Naive thymus-derived CD8-positive, alpha-beta T cell (primary cell): ENCODE results near the gene WNT1. TPM values are rescaled to one million over a fixed set of nuclear protein-coding genes. Genes with fewer than 3 reads are reported as not detected.

Experiments used
- ATAC-seq, 2 donors: fragments of 150-1000 bp; cut with Tn5 transposase in 1 of 2; sonication (Bioruptor Pico), chemical (Tn5 transposase) in 1 of 2; 1 replicate in 1 of 2; 2 replicates in 1 of 2; pipeline ENCODE4 v1.10.0; 2021; ENCODE audit warnings: mild to moderate bottlenecking in 2 of 2, moderate library complexity in 2 of 2
- POLR2A ChIA-PET: fragments of 350-600 bp; sonication (Branson Sonifier 250); formaldehyde crosslinking; loops from one replicate; lab custom pipeline; 2021; ENCODE audit warnings: antibody characterized with exemption; lab: Charles Lee
- DNase-seq, 10 donors: peaks; one replicate each; pipeline versions ENCODE4 v3.0.0 to v3.0.0-alpha.2; 2020 to 2022
- H3K27ac Mint-ChIP-seq, 10 donors: one replicate each; pipeline ENCODE4 v1.8.0; 2020 to 2022; ENCODE audit warnings: mild to moderate bottlenecking in 10 of 10, mixed read lengths in 10 of 10, moderate library complexity in 4 of 10, inconsistent platforms in 1 of 10
- H3K27me3 Mint-ChIP-seq, 5 donors: one replicate each; pipeline ENCODE4 v1.8.0; 2021 to 2022; ENCODE audit warnings: mixed read lengths in 5 of 5
- H3K36me3 Mint-ChIP-seq, 3 donors: one replicate each; pipeline ENCODE4 v1.8.0; 2020 to 2022; ENCODE audit warnings: mixed read lengths in 3 of 3, mild to moderate bottlenecking in 2 of 3, inconsistent platforms in 1 of 3
- H3K4me1 Mint-ChIP-seq, 4 donors: one replicate each; pipeline ENCODE4 v1.8.0; 2021 to 2022; ENCODE audit warnings: mixed read lengths in 4 of 4
- H3K4me3 Mint-ChIP-seq, 10 donors: one replicate each; pipeline ENCODE4 v1.8.0; 2020 to 2022; ENCODE audit warnings: mild to moderate bottlenecking in 10 of 10, mixed read lengths in 10 of 10, moderate library complexity in 6 of 10, inconsistent platforms in 1 of 10
- H3K9me3 Mint-ChIP-seq, 9 donors: one replicate each; pipeline ENCODE4 v1.8.0; 2020 to 2022; ENCODE audit warnings: mixed read lengths in 9 of 9, mild to moderate bottlenecking in 3 of 9, inconsistent platforms in 1 of 9, moderate library complexity in 1 of 9
- polyA plus RNA-seq, 3 donors: library from polyadenylated mRNA; unstranded; fragments of 300-500 nt; fragmentation: Illumina TruSeq; gene quantifications; one replicate each; pipeline ENCODE4 v1.2.3, GENCODE V29; 2021
- total RNA-seq, 8 experiments: library from RNA in 2 of 8; stranded (reverse) in 2 of 8; gene quantifications; one replicate each; pipeline ENCODE4 v1.2.3 and lab custom pipeline; 2021 to 2026

Gene WNT1
- total and polyA plus RNA-seq, 5 experiments from 2014 or later = 0.23 to 1.2 (median 0.49) TPM

DNA sequence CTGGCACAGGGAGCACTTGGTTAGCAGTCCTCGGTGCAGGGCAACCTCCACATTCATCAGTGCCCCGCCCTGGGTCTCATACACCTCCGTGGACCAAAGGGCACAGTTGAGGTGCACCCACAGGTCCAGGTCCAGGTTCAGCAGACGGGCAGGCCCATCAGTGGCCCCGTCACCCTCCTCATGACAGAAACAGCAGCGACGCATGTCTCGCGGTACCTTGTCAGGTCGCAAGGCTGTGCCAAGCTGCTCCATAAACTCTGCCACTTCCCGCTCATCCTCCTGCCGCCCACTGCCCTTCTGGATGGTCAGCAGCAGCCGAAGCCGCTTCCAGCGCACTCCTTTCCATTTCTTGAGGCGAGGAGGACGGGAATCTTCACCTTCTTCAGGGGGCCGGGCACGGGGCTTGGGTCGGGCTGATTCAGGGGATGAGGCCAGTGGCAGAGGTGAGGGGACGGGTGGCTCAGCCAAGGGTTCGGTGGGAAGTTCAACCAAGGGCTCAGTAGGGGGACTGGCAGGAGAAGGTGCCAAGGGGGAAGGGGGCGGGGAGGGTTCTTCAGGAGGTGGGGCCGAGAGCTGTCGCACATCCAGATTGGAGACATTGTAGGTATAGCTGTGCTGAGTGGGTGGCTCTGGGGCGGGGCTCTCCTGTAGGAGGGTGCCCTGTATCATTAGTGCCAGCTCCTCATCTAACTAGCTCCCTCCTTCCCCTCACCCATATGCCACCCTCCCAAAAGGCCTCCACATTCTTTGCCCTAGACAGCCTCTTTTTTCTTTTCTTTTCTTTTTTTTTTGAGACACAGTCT, 48.8 kb downstream of the WNT1 start:
- Mint-ChIP-seq H3K27me3 (no peaks in the 10 kb centered on the region), H3K36me3 (peaks cover 0 to 75% (median 7%) of the 10 kb centered on the region in 3 donors), H3K9me3 (no peaks in the 10 kb centered on the region), H3K4me1 (peaks cover 0 to 7% (median 4%) of the 10 kb centered on the region in 4 donors), H3K4me3 (no peak overlapping the region), H3K27ac (peak overlapping the region in 5 of 10 donors; percentile 28 to 90 (median 65))
- DNase-seq (no peak), ATAC-seq (no peak)
- POLR2A ChIA-PET = no interaction called here

DNA sequence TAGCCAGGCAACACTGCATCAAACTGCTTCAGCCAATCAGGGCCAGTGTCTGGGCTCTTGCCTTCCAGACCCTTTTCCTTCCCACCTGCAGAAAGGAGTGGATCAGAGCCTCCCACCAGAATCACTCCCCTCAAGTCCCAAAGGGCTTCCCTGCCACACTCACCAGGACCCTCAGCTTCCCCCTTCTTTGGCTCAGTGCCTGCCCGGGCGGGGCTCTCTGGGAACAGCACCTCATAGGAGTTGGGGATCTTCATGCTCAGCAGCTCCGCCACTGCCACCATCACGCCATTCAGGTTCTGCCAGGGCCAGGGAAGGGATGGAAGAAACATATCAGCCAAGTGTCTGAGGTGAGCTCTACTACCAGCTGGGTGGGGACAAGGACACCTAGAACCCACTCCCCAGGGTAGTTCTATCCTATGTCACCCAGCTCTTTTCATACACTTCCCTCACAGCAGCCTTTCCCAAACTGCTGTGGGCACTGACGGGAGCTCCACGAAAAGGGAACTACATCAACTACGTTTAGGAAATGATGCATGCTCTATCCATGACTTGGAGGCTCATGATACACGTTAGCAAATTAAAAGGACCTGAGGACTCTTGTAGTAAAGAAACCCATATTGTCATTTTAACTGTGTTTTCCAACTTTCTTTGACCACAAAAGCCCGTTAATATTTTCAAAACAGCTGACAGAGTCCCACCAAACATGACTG, 49.9 kb downstream of the WNT1 start:
- no peak for ATAC-seq
- Mint-ChIP-seq H3K27ac (peak overlapping the region in 3 of 10 donors; percentile 55 to 85 (median 59)), H3K9me3 (no peaks in the 10 kb centered on the region), H3K36me3 (peaks cover 0 to 71% (median 4%) of the 10 kb centered on the region in 3 donors), H3K4me3 (no peak overlapping the region), H3K4me1 (peaks cover 0 to 9% (median 4%) of the 10 kb centered on the region in 4 donors), H3K27me3 (no peaks in the 10 kb centered on the region)
- no peak for DNase-seq
- POLR2A ChIA-PET = interaction anchor here (1.4 kb wide), 1 partner anchor 13 kb away, joined by 3 read pairs; no protein-coding TSS in a partner anchor

DNA sequence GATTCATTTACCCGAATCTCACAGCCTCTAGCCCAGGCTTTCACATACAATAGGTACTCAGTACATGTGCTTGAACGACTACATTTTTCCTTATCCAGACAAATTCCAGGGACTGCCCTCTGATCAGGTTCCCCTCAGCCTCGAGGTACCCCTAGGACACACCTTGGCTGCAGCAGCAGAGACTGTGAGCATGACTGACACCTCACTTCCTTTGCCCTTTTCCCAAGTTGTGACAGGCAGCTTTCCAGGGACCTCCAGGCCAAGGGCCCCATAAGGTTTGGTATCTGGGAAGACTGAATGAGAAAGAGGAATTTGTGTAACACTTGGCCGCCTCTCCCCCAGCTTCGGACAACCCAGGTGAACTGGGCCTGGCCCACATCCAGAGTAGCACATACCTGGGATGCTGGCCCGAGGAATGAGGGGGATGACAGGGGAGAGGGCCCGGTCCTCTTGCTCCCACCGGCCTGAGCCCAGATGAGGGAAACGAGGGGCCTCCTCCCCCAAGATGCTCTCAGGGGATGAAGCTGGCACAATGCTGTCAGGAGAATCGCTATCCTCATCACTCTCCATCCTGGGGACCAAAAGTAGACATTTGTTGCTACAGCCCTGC, 50.6 kb downstream of the WNT1 start:
- Mint-ChIP-seq H3K27me3 (no peaks in the 10 kb centered on the region), H3K9me3 (no peaks in the 10 kb centered on the region), H3K4me3 (no peak overlapping the region), H3K27ac (peak overlapping the region in 4 of 10 donors; percentile 53 to 67 (median 60)), H3K36me3 (peaks cover 0 to 71% (median 4%) of the 10 kb centered on the region in 3 donors), H3K4me1 (peaks cover 0 to 9% (median 4%) of the 10 kb centered on the region in 4 donors)
- POLR2A ChIA-PET = interaction anchor here (0.6 to 1.5 kb wide), 3 partner anchors 7 to 15 kb away, joined by 3 to 6 read pairs (median 3); no protein-coding TSS in a partner anchor
- ATAC-seq (no peak), DNase-seq (no peak)

DNA sequence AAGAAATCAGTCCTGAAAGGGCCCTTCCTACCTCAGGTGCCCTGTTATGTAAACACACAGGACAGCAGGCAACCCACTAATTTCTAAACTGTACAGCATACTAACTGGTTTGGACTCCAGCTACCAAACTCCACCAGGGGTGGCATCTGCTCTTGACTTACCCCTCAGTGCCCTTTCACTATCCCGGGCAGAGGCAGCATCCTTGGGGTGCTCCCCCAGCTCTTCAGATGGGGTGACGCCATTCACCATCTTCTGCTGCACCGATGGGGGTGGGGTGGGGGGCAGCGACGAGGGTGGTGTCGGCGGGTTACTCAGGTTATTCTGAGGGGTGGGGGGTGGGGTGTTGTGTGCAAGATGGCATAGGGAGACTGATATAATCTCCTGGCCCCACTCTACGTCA, 52.0 kb downstream of the WNT1 start:
- peaks cover 0 to 71% (median 4%) of the 10 kb centered on the region in 3 donors for H3K36me3 Mint-ChIP-seq
- ATAC-seq = no peak
- H3K27me3 Mint-ChIP-seq = no peaks in the 10 kb centered on the region
- peaks cover 0 to 9% (median 2%) of the 10 kb centered on the region in 4 donors for H3K4me1 Mint-ChIP-seq
- POLR2A ChIA-PET = interaction anchor here (1.5 kb wide), 1 partner anchor 14 kb away, joined by 6 read pairs; no protein-coding TSS in a partner anchor
- H3K9me3 Mint-ChIP-seq = no peaks in the 10 kb centered on the region
- H3K4me3 Mint-ChIP-seq = no peak overlapping the region
- no peak for DNase-seq
- peak overlapping the region in 5 of 10 donors; percentile 22 to 75 (median 47) for H3K27ac Mint-ChIP-seq

DNA sequence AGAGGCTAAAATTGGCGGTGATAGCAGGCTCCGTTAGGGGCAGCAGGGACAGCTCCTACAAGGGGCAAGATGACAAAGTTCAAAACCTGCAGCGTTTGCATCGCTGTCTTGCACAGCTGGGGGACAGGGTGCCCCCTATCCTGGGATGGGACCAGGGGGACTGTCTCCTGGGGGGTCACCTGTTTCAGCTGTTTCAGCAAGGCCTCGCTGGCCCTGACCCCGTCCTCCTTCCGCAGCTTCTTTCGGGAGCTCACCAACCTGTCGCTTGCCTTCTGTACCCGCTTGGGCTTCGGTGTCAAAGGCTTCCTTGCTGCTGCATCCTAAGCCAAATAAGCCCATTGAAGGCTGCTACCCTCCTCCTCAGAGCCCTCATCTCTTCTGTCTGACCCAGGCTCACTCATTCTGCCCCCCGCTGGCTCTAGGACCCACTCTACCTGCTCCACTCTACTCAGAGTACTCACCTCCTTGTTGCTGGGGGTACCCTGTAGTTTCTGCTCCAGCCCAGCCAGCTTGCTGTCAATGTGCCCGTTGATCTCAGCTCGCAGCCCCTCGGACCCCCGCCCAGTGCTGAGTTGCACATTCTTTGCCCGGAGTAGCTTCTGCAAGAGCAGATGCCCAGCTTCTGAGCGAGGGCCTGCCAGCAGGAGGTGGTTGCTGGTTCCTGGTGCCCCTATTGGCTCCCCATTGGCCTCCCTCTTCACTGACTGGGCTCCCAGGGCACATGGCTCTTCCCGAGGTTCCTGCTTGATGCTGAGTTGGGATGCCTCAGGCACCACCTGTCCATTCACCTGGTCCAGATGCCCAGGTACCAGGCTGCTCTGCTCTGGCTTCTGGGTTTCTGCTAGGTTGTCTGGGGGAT, 52.8 kb downstream of the WNT1 start:
- Mint-ChIP-seq H3K27me3 (no peaks in the 10 kb centered on the region), H3K4me1 (peaks cover 0 to 9% (median 2%) of the 10 kb centered on the region in 4 donors), H3K9me3 (no peaks in the 10 kb centered on the region), H3K36me3 (peaks cover 0 to 73% (median 4%) of the 10 kb centered on the region in 3 donors), H3K27ac (peak overlapping the region in 5 of 10 donors; percentile 7 to 83 (median 40)), H3K4me3 (no peak overlapping the region)
- ATAC-seq (no peak), DNase-seq (no peak)
- POLR2A ChIA-PET = interaction anchor here (1.0 to 1.4 kb wide), 3 partner anchors 9 to 10 kb away, joined by 3 to 6 read pairs (median 3); no protein-coding TSS in a partner anchor

DNA sequence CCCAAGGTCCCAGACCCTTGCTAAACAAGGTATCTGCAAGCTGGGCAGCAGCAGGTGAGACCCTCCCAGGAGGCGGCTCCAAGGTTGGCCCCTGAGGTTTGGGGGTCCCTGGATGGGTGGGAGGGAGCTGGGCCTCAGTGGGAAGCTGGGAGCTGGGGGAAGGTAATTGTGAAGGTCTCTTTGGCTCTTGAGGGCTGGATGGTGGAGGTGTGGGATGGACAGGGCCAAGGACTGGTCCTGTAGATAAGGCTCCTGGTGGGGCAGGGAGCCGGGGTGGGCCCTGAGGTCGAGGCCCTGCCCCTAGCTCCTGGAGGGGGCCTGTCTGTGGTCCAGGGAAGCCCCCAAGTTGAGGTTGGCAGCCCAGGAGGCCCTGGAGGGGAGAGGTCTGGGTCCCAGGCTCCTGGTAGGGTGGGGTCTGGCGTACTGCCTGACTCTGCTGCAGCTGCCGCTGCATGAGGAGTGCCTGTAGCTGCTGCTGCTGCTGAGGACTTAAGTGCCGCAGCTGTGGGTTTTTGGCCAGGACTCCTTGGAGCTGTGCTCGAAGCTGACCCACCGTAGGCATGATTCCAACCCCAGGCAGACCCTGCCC, 53.5 kb downstream of the WNT1 start:
- Mint-ChIP-seq H3K36me3 (peaks cover 0 to 70% (median 6%) of the 10 kb centered on the region in 3 donors), H3K4me3 (no peak overlapping the region), H3K4me1 (peaks cover 0 to 9% (median 2%) of the 10 kb centered on the region in 4 donors), H3K27me3 (no peaks in the 10 kb centered on the region), H3K27ac (peak overlapping the region in 3 of 10 donors; percentile 7 to 63 (median 40)), H3K9me3 (no peaks in the 10 kb centered on the region)
- POLR2A ChIA-PET = interaction anchor here (1.0 to 1.4 kb wide), 3 partner anchors 9 to 11 kb away, joined by 3 to 6 read pairs (median 3); no protein-coding TSS in a partner anchor
- ATAC-seq (no peak), DNase-seq (no peak)

Other genes with a start within 250 kb of the WNT1 start
- gene ADCY6, start 189.2 kb upstream of the WNT1 start, total RNA-seq = not detected
- gene ADCY6, start 189.2 kb upstream of the WNT1 start, polyA plus RNA-seq = not detected
- gene CACNB3, start 159.8 kb upstream of the WNT1 start, total RNA-seq = 1 to 10 TPM; 3.2 to 3.3 TPM
- gene CACNB3, start 159.8 kb upstream of the WNT1 start, polyA plus RNA-seq = under 1 TPM; 0.19 to 0.52 (median 0.19) TPM
- gene DDX23, start 126.2 kb upstream of the WNT1 start, total RNA-seq = 100 to 1,000 TPM; 159 to 171 TPM
- 10 to 100 TPM; 27.6 to 52.2 (median 33.8) TPM for gene DDX23, start 126.2 kb upstream of the WNT1 start, polyA plus RNA-seq
- gene RND1, start 112.5 kb upstream of the WNT1 start, total RNA-seq = 1 to 10 TPM; 3.7 to 3.9 TPM
- gene RND1, start 112.5 kb upstream of the WNT1 start, polyA plus RNA-seq = 1 to 10 TPM in 2 of 3 donors, under 1 TPM in 1; 0.15 to 2.1 (median 1.3) TPM
- gene FKBP11, start 52.8 kb upstream of the WNT1 start, total RNA-seq = 10 to 100 TPM; 49.2 to 49.3 TPM
- 100 to 1,000 TPM; 127 to 151 (median 131) TPM for gene FKBP11, start 52.8 kb upstream of the WNT1 start, polyA plus RNA-seq
- gene ARF3, start 20.8 kb upstream of the WNT1 start, total RNA-seq = 10 to 100 TPM; 55.3 to 57.3 TPM
- gene ARF3, start 20.8 kb upstream of the WNT1 start, polyA plus RNA-seq = 10 to 100 TPM; 19.5 to 24.4 (median 21.8) TPM
- gene WNT10B, start 6.6 kb upstream of the WNT1 start, total RNA-seq = 1 to 10 TPM; 3.0 to 3.3 TPM
- gene WNT10B, start 6.6 kb upstream of the WNT1 start, polyA plus RNA-seq = under 1 TPM in 1 of 3 donors, not detected in 2; 0.29 TPM
- under 1 TPM; 0.14 to 0.18 TPM for gene DDN, start 21.1 kb downstream of the WNT1 start, total RNA-seq
- not detected for gene DDN, start 21.1 kb downstream of the WNT1 start, polyA plus RNA-seq
- 10 to 100 TPM; 47.5 to 49.5 TPM for gene PRKAG1, start 40.5 kb downstream of the WNT1 start, total RNA-seq
- gene PRKAG1, start 40.5 kb downstream of the WNT1 start, polyA plus RNA-seq = 10 to 100 TPM; 29.2 to 39.5 (median 33.0) TPM
- 100 to 1,000 TPM; 130 to 134 TPM for gene KMT2D, start 82.5 kb downstream of the WNT1 start, total RNA-seq
- gene KMT2D, start 82.5 kb downstream of the WNT1 start, polyA plus RNA-seq = 10 to 100 TPM in 2 of 3 donors, 1 to 10 TPM in 1; 1.5 to 28.5 (median 10.5) TPM
- gene RHEBL1, start 91.7 kb downstream of the WNT1 start, total RNA-seq = 1 to 10 TPM; 3.6 to 4.3 TPM
- gene RHEBL1, start 91.7 kb downstream of the WNT1 start, polyA plus RNA-seq = 1 to 10 TPM; 3.0 to 3.6 (median 3.4) TPM
- gene DHH, start 116.5 kb downstream of the WNT1 start, total RNA-seq = under 1 TPM; 0.27 to 0.47 TPM
- gene DHH, start 116.5 kb downstream of the WNT1 start, polyA plus RNA-seq = not detected
- gene LMBR1L, start 132.5 kb downstream of the WNT1 start, total RNA-seq = 100 to 1,000 TPM; 253 to 270 TPM
- gene LMBR1L, start 132.5 kb downstream of the WNT1 start, polyA plus RNA-seq = 10 to 100 TPM; 34.0 to 45.8 (median 34.6) TPM
- gene TUBA1B, start 153.1 kb downstream of the WNT1 start, total RNA-seq = 100 to 1,000 TPM; 157 to 161 TPM
- 100 to 1,000 TPM; 277 to 339 (median 333) TPM for gene TUBA1B, start 153.1 kb downstream of the WNT1 start, polyA plus RNA-seq
- gene TUBA1A, start 210.8 kb downstream of the WNT1 start, total RNA-seq = 10 to 100 TPM; 93.5 to 95.3 TPM
- 100 to 1,000 TPM; 139 to 168 (median 147) TPM for gene TUBA1A, start 210.8 kb downstream of the WNT1 start, polyA plus RNA-seq